OCI-LY3 (cell line): ENCODE data around the gene METTL1.
A peak's percentile ranks its signal among the peaks of the same experiment; 100 is the strongest.
"Not testable (repeated sequence)": the region's sequence is repeated elsewhere in the genome, so short reads cannot be mapped to it uniquely, and the experiment has no call there.

ENCODE experiments used
- H2AFZ ChIP-seq: fragments of 200-600, 300-600 bp; shearing (Covaris generic); 2 replicates; pipeline ENCODE4 v1.6.0; 2014; ENCODE audit warnings: antibody characterized with exemption, low read depth, low read length
- H3K27ac ChIP-seq: fragments of 200-600, 300-600 bp; sonication (generic); 2 replicates; pipeline ENCODE4 v1.5.1; 2014; ENCODE audit warnings: mild to moderate bottlenecking, low read length, moderate library complexity, mixed read lengths
- H3K27me3 ChIP-seq: fragments of 200-600, 300-600 bp; sonication (generic); 2 replicates; pipeline ENCODE4 v1.6.1; 2014; ENCODE audit warnings: low read depth, low read length, mixed read lengths
- H3K36me3 ChIP-seq: fragments of 200-600, 300-600 bp; sonication (generic); replicated peaks from 2 replicates; pipeline ENCODE3; 2014; ENCODE audit warnings: low read depth, low read length, mixed read lengths
- H3K4me1 ChIP-seq: fragments of 300-600, 200-600 bp; sonication (generic); 2 replicates; pipeline ENCODE4 v1.6.1; 2014; ENCODE audit warnings: low read length, mixed read lengths
- H3K4me2 ChIP-seq: fragments of 200-600, 300-600 bp; sonication (generic); 2 replicates; pipeline ENCODE4 v1.6.1; 2014; ENCODE audit warnings: low read length, mixed read lengths
- H3K4me3 ChIP-seq: fragments of 300-600, 200-600 bp; sonication (generic); 2 replicates; pipeline ENCODE4 v1.5.1; 2014; ENCODE audit warnings: antibody characterized with exemption, mild to moderate bottlenecking, low read length, moderate library complexity
- H3K79me2 ChIP-seq: fragments of 300-600, 200-600 bp; shearing (Covaris generic); 2 replicates; pipeline ENCODE4 v1.6.1; 2014; ENCODE audit warnings: mild to moderate bottlenecking, low read length, mixed read lengths
- H3K9ac ChIP-seq: fragments of 300-600, 200-600 bp; shearing (Covaris generic); 2 replicates; pipeline ENCODE4 v1.6.0; 2014; ENCODE audit warnings: mild to moderate bottlenecking, low read length, moderate library complexity
- H3K9me3 ChIP-seq: fragments of 200-600, 300-600 bp; shearing (Covaris generic); 2 replicates; pipeline ENCODE4 v1.6.1; 2014; ENCODE audit warnings: low read length, mixed read lengths; ENCODE audit not compliant: insufficient read depth
- H4K20me1 ChIP-seq: fragments of 200-600, 300-600 bp; sonication (generic); 2 replicates; pipeline ENCODE4 v1.6.1; 2016; ENCODE audit warnings: low read length, mixed read lengths; ENCODE audit not compliant: insufficient read depth
- EZH2phosphoT487 ChIP-seq: fragments of 200-600 bp; shearing (Covaris generic); IDR thresholded peaks from 2 replicates; pipeline ENCODE4 v1.6.1; 2018; ENCODE audit warnings: antibody characterized with exemption, mixed run types, low read depth
- TF ChIP-seq, protein P1 (sequence below): fragments of 200-600, 300-600 bp; sonication (generic); IDR thresholded peaks from 2 replicates; pipeline ENCODE4 v1.5.1; 2014; ENCODE audit warnings: antibody characterized with exemption, low read length, low read depth

METTL1 gene

DNA sequence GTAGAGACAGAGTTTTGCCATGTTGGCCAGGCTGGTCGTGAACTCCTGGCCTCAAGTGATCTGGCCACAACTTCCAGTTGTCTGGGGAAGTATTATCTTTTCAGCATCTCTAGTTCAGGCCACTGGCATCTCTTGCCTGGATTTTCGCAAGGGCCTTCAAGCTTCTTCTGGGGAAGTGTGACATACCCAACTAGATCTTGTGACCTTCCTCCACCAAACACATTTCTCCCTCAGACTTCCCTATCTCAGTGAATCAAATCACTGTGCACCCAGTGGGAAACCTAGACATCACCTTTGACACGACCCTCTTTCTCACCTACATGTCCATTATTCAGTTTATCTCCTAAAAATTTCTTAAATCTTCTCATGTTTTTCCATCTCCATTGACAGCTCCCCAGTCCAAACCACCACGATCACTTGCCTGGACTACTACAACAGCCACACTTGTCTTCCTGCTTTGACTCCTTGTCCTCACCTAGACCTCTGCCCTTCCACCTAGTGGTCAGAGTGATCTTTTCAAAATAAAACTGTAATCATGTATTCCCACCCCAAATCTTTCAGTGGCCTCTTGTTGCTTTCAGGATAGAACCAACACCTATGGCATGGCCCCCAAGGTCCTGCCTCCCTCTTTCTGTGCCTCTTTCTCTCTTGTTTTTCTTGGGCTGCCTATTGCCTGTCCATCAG, 3.8 kb upstream of the METTL1 start:
- Histone ChIP-seq H3K79me2 (peaks cover 9% of the 10 kb centered on the region), H3K9ac (no peak overlapping the region), H3K4me3 (no peak overlapping the region), H4K20me1 (no peaks in the 10 kb centered on the region), H2AFZ (no peak overlapping the region), H3K27me3 (no peaks in the 10 kb centered on the region), H3K4me2 (no peak overlapping the region), H3K9me3 (no peaks in the 10 kb centered on the region), H3K36me3 (peaks cover 4% of the 10 kb centered on the region), H3K27ac (no peak overlapping the region), H3K4me1 (peaks cover 8% of the 10 kb centered on the region)
- TF ChIP-seq, protein P1, sequence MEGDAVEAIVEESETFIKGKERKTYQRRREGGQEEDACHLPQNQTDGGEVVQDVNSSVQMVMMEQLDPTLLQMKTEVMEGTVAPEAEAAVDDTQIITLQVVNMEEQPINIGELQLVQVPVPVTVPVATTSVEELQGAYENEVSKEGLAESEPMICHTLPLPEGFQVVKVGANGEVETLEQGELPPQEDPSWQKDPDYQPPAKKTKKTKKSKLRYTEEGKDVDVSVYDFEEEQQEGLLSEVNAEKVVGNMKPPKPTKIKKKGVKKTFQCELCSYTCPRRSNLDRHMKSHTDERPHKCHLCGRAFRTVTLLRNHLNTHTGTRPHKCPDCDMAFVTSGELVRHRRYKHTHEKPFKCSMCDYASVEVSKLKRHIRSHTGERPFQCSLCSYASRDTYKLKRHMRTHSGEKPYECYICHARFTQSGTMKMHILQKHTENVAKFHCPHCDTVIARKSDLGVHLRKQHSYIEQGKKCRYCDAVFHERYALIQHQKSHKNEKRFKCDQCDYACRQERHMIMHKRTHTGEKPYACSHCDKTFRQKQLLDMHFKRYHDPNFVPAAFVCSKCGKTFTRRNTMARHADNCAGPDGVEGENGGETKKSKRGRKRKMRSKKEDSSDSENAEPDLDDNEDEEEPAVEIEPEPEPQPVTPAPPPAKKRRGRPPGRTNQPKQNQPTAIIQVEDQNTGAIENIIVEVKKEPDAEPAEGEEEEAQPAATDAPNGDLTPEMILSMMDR, result no peak
- TF ChIP-seq EZH2phosphoT487, result no peak

DNA sequence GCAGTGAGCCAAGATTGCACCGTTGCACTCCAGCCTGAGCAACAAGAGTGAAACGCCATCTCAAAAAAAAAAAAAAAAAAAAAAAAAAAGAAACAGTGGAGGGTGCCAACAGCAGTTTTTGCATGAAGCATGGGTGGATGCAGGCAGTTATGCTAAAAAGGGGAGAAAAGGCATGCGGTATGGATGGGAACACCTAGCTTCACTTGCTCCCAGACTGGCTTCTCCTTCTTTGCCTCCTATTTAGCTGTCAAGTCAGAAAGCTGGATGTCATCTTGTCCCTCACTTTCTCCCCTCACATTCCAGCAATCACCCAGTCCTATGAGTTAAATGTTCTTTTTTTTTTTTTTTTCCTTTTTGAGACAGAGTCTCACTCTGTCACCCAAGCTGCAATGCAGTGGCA, 3.1 kb upstream of the METTL1 start:
- Histone ChIP-seq H3K27me3 (no peaks in the 10 kb centered on the region), H3K4me1 (peaks cover 9% of the 10 kb centered on the region), H3K9me3 (no peaks in the 10 kb centered on the region), H3K4me3 (no peak overlapping the region), H3K9ac (no peak overlapping the region), H3K27ac (no peak overlapping the region), H3K79me2 (peaks cover 12% of the 10 kb centered on the region), H2AFZ (no peak overlapping the region), H4K20me1 (no peaks in the 10 kb centered on the region), H3K36me3 (peaks cover 6% of the 10 kb centered on the region), H3K4me2 (no peak overlapping the region)
- TF ChIP-seq, protein P1, result no peak
- no peak for TF ChIP-seq EZH2phosphoT487

DNA sequence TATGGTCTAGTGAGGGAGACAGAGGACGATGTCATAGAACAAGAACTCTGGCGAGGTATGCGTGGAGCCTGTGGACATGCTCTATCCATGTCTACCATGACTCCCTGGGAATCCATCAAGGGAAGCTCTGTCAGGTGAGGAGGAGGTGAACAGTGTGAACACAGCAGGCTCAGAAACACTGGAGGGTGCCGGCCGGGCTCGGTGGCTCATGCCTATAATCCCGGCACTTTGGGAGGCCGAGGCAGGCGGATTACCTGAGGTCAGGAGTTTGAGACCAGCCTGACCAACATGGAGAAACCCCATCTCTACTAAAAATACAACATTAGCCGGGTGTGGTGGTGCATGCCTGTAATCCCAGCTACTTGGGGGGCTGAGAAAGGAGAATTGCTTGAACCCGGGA, 2.7 kb upstream of the METTL1 start:
- H3K4me2 ChIP-seq, H3K4me1 ChIP-seq, H2AFZ ChIP-seq, H3K27ac ChIP-seq, H3K4me3 ChIP-seq, H3K36me3 ChIP-seq, H3K9me3 ChIP-seq, H4K20me1 ChIP-seq, H3K9ac ChIP-seq, H3K27me3 ChIP-seq: not testable (repeated sequence)
- peaks cover 12% of the 10 kb centered on the region for H3K79me2 ChIP-seq

DNA sequence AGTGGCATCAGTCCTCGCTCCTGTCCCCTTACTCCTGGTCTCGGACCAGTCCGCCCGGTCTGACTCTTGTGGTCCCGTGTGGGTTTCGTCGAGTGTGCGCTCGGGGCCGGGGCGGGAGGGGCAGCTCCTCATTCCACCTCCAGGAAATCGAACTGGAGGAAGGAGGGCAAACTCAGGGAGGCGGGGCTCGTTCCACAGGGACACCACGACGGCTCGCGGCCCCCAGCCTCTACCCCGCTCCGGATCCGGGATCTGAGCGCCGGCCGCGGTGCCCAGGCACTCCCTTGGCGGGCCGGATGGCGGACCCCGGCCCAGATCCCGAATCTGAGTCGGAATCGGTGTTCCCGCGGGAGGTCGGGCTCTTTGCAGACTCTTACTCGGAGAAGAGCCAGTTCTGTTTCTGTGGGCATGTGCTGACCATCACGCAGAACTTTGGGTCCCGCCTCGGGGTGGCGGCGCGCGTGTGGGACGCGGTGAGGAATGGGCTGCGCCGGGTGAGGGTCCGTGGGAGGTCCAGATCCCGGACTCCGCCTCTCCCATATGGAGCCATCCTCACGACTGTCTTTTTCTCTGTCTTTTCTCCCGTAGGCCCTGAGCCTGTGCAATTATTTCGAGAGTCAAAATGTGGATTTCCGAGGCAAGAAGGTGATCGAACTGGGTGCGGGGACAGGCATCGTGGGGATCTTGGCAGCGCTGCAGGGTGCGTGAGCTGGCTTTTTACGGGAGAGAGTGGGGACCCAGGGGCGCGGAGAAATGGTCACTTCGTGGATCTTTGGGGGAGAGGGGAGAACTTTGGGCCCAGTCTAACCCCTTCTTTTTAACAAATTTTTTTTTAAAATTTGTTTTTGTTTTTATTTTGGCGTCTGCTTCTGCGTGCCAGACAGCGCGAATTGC, 771 bp upstream of the METTL1 start, which contains the start of gene EEF1AKMT3:
EEF1AKMT3 (plus strand) TSS at position 186 of the 894 bp plus-strand sequence; CDS start at position 297, 111 bp downstream.
- Histone ChIP-seq H3K27me3 (no peaks in the 10 kb centered on the region), H3K4me3 (peak within 1 kb of the TSS; percentile 78), H3K79me2 (peaks cover 12% of the 10 kb centered on the region), H3K27ac (peak within 1 kb of the TSS; percentile 70), H3K4me1 (peaks cover 9% of the 10 kb centered on the region), H2AFZ (peak within 1 kb of the TSS; percentile 79), H3K9me3 (no peaks in the 10 kb centered on the region), H3K36me3 (peaks cover 18% of the 10 kb centered on the region), H3K9ac (peak within 1 kb of the TSS; percentile 77), H4K20me1 (no peaks in the 10 kb centered on the region), H3K4me2 (peak within 1 kb of the TSS; percentile 80)
- TF ChIP-seq, protein P1, result no peak
- no peak for TF ChIP-seq EZH2phosphoT487
